ENCODE measurements around the gene FAM227B. TPM values are rescaled to one million over a fixed set of nuclear protein-coding genes. Genes with fewer than 3 reads are reported as not detected.
"Not testable (repeated sequence)": the region's sequence is repeated elsewhere in the genome, so short reads cannot be mapped to it uniquely, and the experiment has no call there.

Gene FAM227B
- total and polyA plus RNA-seq, 2 donors (not counting 1 experiment from before 2014, with no cell fraction given), result 2.7 to 9.7 TPM

DNA sequence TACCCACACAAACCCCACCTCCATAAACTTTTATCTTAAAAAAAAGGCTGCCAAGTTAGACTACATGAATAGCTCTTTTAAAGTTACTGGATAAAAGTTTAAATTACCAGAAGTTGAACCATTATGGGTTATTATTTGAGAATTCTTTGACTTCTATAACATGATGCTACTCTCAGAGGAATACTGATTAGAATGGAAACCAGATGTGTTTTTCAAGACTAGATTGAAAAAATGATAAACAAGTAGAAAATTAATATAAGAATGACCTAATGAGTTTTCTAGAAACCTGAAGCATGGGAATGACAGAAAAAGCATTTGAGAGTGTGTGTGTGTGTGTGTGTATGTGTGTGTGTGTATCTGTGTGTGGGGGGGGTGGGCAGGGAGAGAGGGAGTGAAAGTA lies 210.0 kb downstream of the FAM227B start:
- H3K9ac ChIP-seq (ENCODE audit: insufficient read depth, low read length), result no peak overlapping the region

DNA sequence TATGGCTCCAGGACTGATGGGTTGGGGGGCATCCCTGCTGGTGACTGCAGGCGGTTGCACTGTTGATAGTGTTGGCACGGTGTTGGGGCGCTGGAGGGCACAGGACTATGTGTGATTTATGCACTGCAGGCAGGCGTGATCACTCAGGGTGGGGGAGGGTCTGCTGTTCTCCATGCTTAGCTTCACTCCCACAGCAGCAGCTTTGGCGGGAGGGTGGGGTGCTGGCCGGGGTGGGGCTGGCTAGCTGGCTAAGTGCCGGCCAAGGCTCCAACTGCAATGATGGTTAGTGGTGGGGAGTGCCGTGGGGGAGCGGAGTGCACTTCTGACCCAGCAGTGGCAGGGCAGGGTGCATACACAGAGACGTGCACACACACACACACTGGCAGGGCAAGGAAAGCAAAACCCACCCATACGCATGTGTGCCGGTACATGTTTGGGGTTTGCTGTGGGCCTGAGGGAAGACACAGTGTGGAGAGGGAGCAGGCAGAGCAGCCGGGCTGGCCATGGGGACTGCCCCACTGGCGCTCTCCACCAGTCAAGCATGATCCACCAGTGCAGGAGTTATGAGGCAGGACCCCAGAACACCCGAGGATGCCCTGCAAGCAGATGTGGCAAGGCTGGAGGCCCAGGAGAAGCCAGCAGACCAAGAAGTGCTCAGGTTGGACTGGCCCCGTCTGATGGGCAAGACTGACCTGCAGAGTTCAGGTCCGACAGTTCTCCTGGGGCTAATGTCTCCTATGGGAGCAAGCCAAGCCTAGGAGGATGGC lies 214.1 kb downstream of the FAM227B start:
- Histone ChIP-seq H3K9ac (ENCODE audit: insufficient read depth, low read length) (no peak overlapping the region), H4K20me1 (ENCODE audit: control insufficient read depth, extremely low read depth, insufficient read depth, low read length) (no peaks in the 10 kb centered on the region), H3K9me3 (ENCODE audit: control insufficient read depth, insufficient read depth, low read depth, low read length) (no peaks in the 10 kb centered on the region), H3K4me3 (replicated peaks in 1 of 4; ENCODE audit: control extremely low read depth in 1 of 4, insufficient read depth in 1 of 4, low read depth in 3 of 4, low read length in 4 of 4) (no peak overlapping the region), H3K36me3 (ENCODE audit: control insufficient read depth, insufficient read depth, low read length) (no peaks in the 10 kb centered on the region), H3K79me2 (ENCODE audit: control insufficient read depth, insufficient read depth, low read length) (no peaks in the 10 kb centered on the region), H3K4me2 (ENCODE audit: extremely low read depth, insufficient read depth, low read length) (no peak overlapping the region), H3K4me1 (ENCODE audit: control insufficient read depth, extremely low read depth, insufficient read depth, low read length) (peaks cover 2% of the 10 kb centered on the region), H2AFZ (ENCODE audit: low read length) (no peak overlapping the region), H3K27ac (ENCODE audit: insufficient read depth, low read length) (no peak overlapping the region), H3K27me3 (ENCODE audit: control insufficient read depth, insufficient read depth, low read length) (no peaks in the 10 kb centered on the region)
- TF ChIP-seq, protein P1, sequence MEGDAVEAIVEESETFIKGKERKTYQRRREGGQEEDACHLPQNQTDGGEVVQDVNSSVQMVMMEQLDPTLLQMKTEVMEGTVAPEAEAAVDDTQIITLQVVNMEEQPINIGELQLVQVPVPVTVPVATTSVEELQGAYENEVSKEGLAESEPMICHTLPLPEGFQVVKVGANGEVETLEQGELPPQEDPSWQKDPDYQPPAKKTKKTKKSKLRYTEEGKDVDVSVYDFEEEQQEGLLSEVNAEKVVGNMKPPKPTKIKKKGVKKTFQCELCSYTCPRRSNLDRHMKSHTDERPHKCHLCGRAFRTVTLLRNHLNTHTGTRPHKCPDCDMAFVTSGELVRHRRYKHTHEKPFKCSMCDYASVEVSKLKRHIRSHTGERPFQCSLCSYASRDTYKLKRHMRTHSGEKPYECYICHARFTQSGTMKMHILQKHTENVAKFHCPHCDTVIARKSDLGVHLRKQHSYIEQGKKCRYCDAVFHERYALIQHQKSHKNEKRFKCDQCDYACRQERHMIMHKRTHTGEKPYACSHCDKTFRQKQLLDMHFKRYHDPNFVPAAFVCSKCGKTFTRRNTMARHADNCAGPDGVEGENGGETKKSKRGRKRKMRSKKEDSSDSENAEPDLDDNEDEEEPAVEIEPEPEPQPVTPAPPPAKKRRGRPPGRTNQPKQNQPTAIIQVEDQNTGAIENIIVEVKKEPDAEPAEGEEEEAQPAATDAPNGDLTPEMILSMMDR (conservative IDR thresholded peaks at IDR 0.05 in 1 of 2, IDR thresholded peaks at IDR 0.05 in 1 of 2; ENCODE audit: low read depth in 1 of 2, low read length in 2 of 2), result no peak
- TF ChIP-seq EZH2 (IDR thresholded peaks at IDR 0.05; ENCODE audit: low read length, missing control alignments), result no peak
- DNase-seq (ENCODE audit: low read depth in 2 of 2), result no peak

More for the DNA sequence above, 210.0 kb downstream of the FAM227B start:
- Histone ChIP-seq H3K79me2 (ENCODE audit: control insufficient read depth, insufficient read depth, low read length) (no peaks in the 10 kb centered on the region), H4K20me1 (ENCODE audit: control insufficient read depth, extremely low read depth, insufficient read depth, low read length) (no peaks in the 10 kb centered on the region), H3K4me3 (replicated peaks in 1 of 4; ENCODE audit: control extremely low read depth in 1 of 4, insufficient read depth in 1 of 4, low read depth in 3 of 4, low read length in 4 of 4) (no peak overlapping the region), H2AFZ (ENCODE audit: low read length) (no peak overlapping the region), H3K27ac (ENCODE audit: insufficient read depth, low read length) (no peak overlapping the region), H3K27me3 (ENCODE audit: control insufficient read depth, insufficient read depth, low read length) (no peaks in the 10 kb centered on the region), H3K36me3 (ENCODE audit: control insufficient read depth, insufficient read depth, low read length) (no peaks in the 10 kb centered on the region), H3K9me3 (ENCODE audit: control insufficient read depth, insufficient read depth, low read depth, low read length) (no peaks in the 10 kb centered on the region), H3K4me1 (ENCODE audit: control insufficient read depth, extremely low read depth, insufficient read depth, low read length) (peaks cover 5% of the 10 kb centered on the region), H3K4me2 (ENCODE audit: extremely low read depth, insufficient read depth, low read length) (no peak overlapping the region)
- no peak for TF ChIP-seq EZH2 (IDR thresholded peaks at IDR 0.05; ENCODE audit: low read length, missing control alignments)
- TF ChIP-seq, protein P1 (conservative IDR thresholded peaks at IDR 0.05 in 1 of 2, IDR thresholded peaks at IDR 0.05 in 1 of 2; ENCODE audit: low read depth in 1 of 2, low read length in 2 of 2), result no peak
- DNase-seq (ENCODE audit: low read depth in 2 of 2), result peak in 1 of 2 donors; percentile 52

DNA sequence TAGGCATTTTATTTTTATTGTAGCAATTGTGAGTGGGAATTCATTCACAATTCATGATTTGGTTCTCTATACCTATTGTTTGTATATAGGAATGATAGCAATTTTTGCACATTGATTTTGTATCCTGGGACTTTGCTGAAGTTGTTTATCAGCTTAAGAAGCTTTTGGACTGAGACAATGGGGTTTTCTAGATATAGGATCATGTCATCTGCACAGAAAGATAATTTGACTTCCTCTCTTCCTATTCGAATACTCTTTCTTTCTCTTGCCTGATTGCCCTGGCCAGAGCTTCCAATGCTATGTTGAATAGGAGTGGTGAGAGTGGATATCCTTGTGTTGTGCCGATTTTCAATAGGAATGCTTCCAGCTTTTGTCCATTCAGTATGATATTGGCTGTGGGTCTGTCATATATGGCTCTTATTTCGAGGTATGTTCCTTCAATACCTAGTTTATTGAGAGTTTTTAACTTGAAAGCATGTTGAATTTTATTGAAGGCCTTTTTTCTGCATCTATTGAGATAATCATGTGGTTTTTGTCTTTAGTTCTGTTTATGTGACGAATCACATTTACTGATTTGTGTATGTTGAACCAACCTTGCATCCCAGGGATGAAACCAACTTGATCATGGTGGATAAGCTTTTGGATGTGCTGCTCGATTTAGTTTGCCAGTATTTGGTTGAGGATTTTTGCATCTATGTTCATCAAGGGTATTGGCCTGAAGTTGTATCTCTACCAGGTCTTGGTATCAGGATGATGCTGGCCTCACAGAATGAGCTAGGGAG lies 217.9 kb downstream of the FAM227B start:
- H3K9ac ChIP-seq (ENCODE audit: insufficient read depth, low read length); H3K36me3 ChIP-seq (ENCODE audit: control insufficient read depth, insufficient read depth, low read length); H3K4me2 ChIP-seq (ENCODE audit: extremely low read depth, insufficient read depth, low read length); H3K79me2 ChIP-seq (ENCODE audit: control insufficient read depth, insufficient read depth, low read length); DNase-seq (ENCODE audit: low read depth in 2 of 2); H3K27ac ChIP-seq (ENCODE audit: insufficient read depth, low read length); H3K4me1 ChIP-seq (ENCODE audit: control insufficient read depth, extremely low read depth, insufficient read depth, low read length); H2AFZ ChIP-seq (ENCODE audit: low read length); H3K4me3 ChIP-seq (replicated peaks in 1 of 4; ENCODE audit: control extremely low read depth in 1 of 4, insufficient read depth in 1 of 4, low read depth in 3 of 4, low read length in 4 of 4); H3K9me3 ChIP-seq (ENCODE audit: control insufficient read depth, insufficient read depth, low read depth, low read length); H3K27me3 ChIP-seq (ENCODE audit: control insufficient read depth, insufficient read depth, low read length); H4K20me1 ChIP-seq (ENCODE audit: control insufficient read depth, extremely low read depth, insufficient read depth, low read length): not testable (repeated sequence)
